Measurements from ENCODE around the gene SLC7A7. TPM values are rescaled to one million over a fixed set of nuclear protein-coding genes. Genes with fewer than 3 reads are reported as not detected.
"Not testable (repeated sequence)": the region's sequence is repeated elsewhere in the genome, so short reads cannot be mapped to it uniquely, and the experiment has no call there.

SLC7A7 gene
- total and polyA plus RNA-seq, 2 donors = 10.7 to 16.7 TPM

GRCh38 chr14:22761734-22762133 is 53.5 kb downstream of the SLC7A7 start:
- peaks cover 0 to 6% of the 10 kb centered on the region in 2 donors for H3K9me3 ChIP-seq (ENCODE audit: control insufficient read depth in 2 of 2, insufficient read depth in 1 of 2, low read length in 1 of 2)
- no peaks in the 10 kb centered on the region for H3K36me3 ChIP-seq (ENCODE audit: control insufficient read depth in 2 of 2, insufficient read depth in 2 of 2, low read length in 1 of 2)
- no peak overlapping the region for H3K4me3 ChIP-seq (ENCODE audit: low read length in 2 of 2)
- no peak overlapping the region for H3K27ac ChIP-seq (ENCODE audit: low read depth in 1 of 2, low read length in 1 of 2)
- H3K27me3 ChIP-seq (ENCODE audit: control insufficient read depth in 2 of 2, insufficient read depth in 1 of 2, low read length in 1 of 2) = no peaks in the 10 kb centered on the region
- no peak for DNase-seq (ENCODE audit: low read depth in 6 of 9, low spot score in 9 of 9)
- WGBS = 98% methylated on average over 1 of the region's 1 CpG
- peaks cover 0 to 5% of the 10 kb centered on the region in 2 donors for H3K4me1 ChIP-seq (ENCODE audit: control insufficient read depth in 2 of 2, insufficient read depth in 2 of 2, low read length in 2 of 2)

GRCh38 chr14:22757972-22758650 is 57.1 kb downstream of the SLC7A7 start:
- not testable (repeated sequence) for H3K4me1 ChIP-seq (ENCODE audit: control insufficient read depth in 2 of 2, insufficient read depth in 2 of 2, low read length in 2 of 2); H3K36me3 ChIP-seq (ENCODE audit: control insufficient read depth in 2 of 2, insufficient read depth in 2 of 2, low read length in 1 of 2); H3K27me3 ChIP-seq (ENCODE audit: control insufficient read depth in 2 of 2, insufficient read depth in 1 of 2, low read length in 1 of 2); H3K9me3 ChIP-seq (ENCODE audit: control insufficient read depth in 2 of 2, insufficient read depth in 1 of 2, low read length in 1 of 2); H3K4me3 ChIP-seq (ENCODE audit: low read length in 2 of 2); DNase-seq (ENCODE audit: low read depth in 6 of 9, low spot score in 9 of 9); H3K27ac ChIP-seq (ENCODE audit: low read depth in 1 of 2, low read length in 1 of 2)
- WGBS = 96% methylated on average over 9 of the region's 10 CpGs

- DNase-seq (ENCODE audit: low read depth in 6 of 9, low spot score in 9 of 9) = no peak
- peaks cover 3 to 4% of the 10 kb centered on the region in 2 donors for H3K4me1 ChIP-seq (ENCODE audit: control insufficient read depth in 2 of 2, insufficient read depth in 2 of 2, low read length in 2 of 2)
- WGBS = 91% methylated on average over 6 of the region's 6 CpGs
Measured at GRCh38 chr14:22753586-22753985, 61.6 kb downstream of the SLC7A7 start.

GRCh38 chr14:22752422-22752821 is 62.8 kb downstream of the SLC7A7 start:
- Histone ChIP-seq H3K27me3 (ENCODE audit: control insufficient read depth in 2 of 2, insufficient read depth in 1 of 2, low read length in 1 of 2) (no peaks in the 10 kb centered on the region), H3K4me3 (ENCODE audit: low read length in 2 of 2) (no peak overlapping the region), H3K4me1 (ENCODE audit: control insufficient read depth in 2 of 2, insufficient read depth in 2 of 2, low read length in 2 of 2) (peaks cover 3 to 4% of the 10 kb centered on the region in 2 donors), H3K27ac (ENCODE audit: low read depth in 1 of 2, low read length in 1 of 2) (no peak overlapping the region), H3K36me3 (ENCODE audit: control insufficient read depth in 2 of 2, insufficient read depth in 2 of 2, low read length in 1 of 2) (no peaks in the 10 kb centered on the region), H3K9me3 (ENCODE audit: control insufficient read depth in 2 of 2, insufficient read depth in 1 of 2, low read length in 1 of 2) (no peaks in the 10 kb centered on the region)
- DNase-seq (ENCODE audit: low read depth in 6 of 9, low spot score in 9 of 9) = no peak
- WGBS = 85% methylated on average over 8 of the region's 8 CpGs

More at GRCh38 chr14:22753586-22753985, 61.6 kb downstream of the SLC7A7 start:
- H3K4me3 ChIP-seq (ENCODE audit: low read length in 2 of 2) = no peak overlapping the region
- H3K27me3 ChIP-seq (ENCODE audit: control insufficient read depth in 2 of 2, insufficient read depth in 1 of 2, low read length in 1 of 2) = no peaks in the 10 kb centered on the region
- H3K9me3 ChIP-seq (ENCODE audit: control insufficient read depth in 2 of 2, insufficient read depth in 1 of 2, low read length in 1 of 2) = no peaks in the 10 kb centered on the region
- H3K27ac ChIP-seq (ENCODE audit: low read depth in 1 of 2, low read length in 1 of 2) = no peak overlapping the region
- no peaks in the 10 kb centered on the region for H3K36me3 ChIP-seq (ENCODE audit: control insufficient read depth in 2 of 2, insufficient read depth in 2 of 2, low read length in 1 of 2)

- no peak overlapping the region for H3K27ac ChIP-seq (ENCODE audit: low read depth in 1 of 2, low read length in 1 of 2)
Measured at GRCh38 chr14:22748631-22749068, 66.6 kb downstream of the SLC7A7 start.

GRCh38 chr14:22748206-22748605 is 67.0 kb downstream of the SLC7A7 start:
- Histone ChIP-seq H3K27ac (ENCODE audit: low read depth in 1 of 2, low read length in 1 of 2) (no peak overlapping the region), H3K4me1 (ENCODE audit: control insufficient read depth in 2 of 2, insufficient read depth in 2 of 2, low read length in 2 of 2) (peaks cover 3 to 4% of the 10 kb centered on the region in 2 donors), H3K9me3 (ENCODE audit: control insufficient read depth in 2 of 2, insufficient read depth in 1 of 2, low read length in 1 of 2) (no peaks in the 10 kb centered on the region), H3K36me3 (ENCODE audit: control insufficient read depth in 2 of 2, insufficient read depth in 2 of 2, low read length in 1 of 2) (no peaks in the 10 kb centered on the region), H3K27me3 (ENCODE audit: control insufficient read depth in 2 of 2, insufficient read depth in 1 of 2, low read length in 1 of 2) (no peaks in the 10 kb centered on the region), H3K4me3 (ENCODE audit: low read length in 2 of 2) (no peak overlapping the region)
- DNase-seq (ENCODE audit: low read depth in 6 of 9, low spot score in 9 of 9) = no peak
- 80% methylated on average over 4 of the region's 4 CpGs for WGBS

More at GRCh38 chr14:22748631-22749068, 66.6 kb downstream of the SLC7A7 start:
- Histone ChIP-seq H3K27me3 (ENCODE audit: control insufficient read depth in 2 of 2, insufficient read depth in 1 of 2, low read length in 1 of 2) (no peaks in the 10 kb centered on the region), H3K4me1 (ENCODE audit: control insufficient read depth in 2 of 2, insufficient read depth in 2 of 2, low read length in 2 of 2) (peaks cover 3 to 4% of the 10 kb centered on the region in 2 donors), H3K9me3 (ENCODE audit: control insufficient read depth in 2 of 2, insufficient read depth in 1 of 2, low read length in 1 of 2) (no peaks in the 10 kb centered on the region), H3K4me3 (ENCODE audit: low read length in 2 of 2) (no peak overlapping the region), H3K36me3 (ENCODE audit: control insufficient read depth in 2 of 2, insufficient read depth in 2 of 2, low read length in 1 of 2) (no peaks in the 10 kb centered on the region)
- WGBS = 6% methylated on average over 4 of the region's 4 CpGs
- peak in 1 of 9 donors; percentile 22 for DNase-seq (ENCODE audit: low read depth in 6 of 9, low spot score in 9 of 9)

GRCh38 chr14:22747769-22748168 is 67.5 kb downstream of the SLC7A7 start:
- WGBS = 83% methylated on average over 4 of the region's 4 CpGs
- Histone ChIP-seq H3K4me1 (ENCODE audit: control insufficient read depth in 2 of 2, insufficient read depth in 2 of 2, low read length in 2 of 2) (peaks cover 3 to 4% of the 10 kb centered on the region in 2 donors), H3K9me3 (ENCODE audit: control insufficient read depth in 2 of 2, insufficient read depth in 1 of 2, low read length in 1 of 2) (no peaks in the 10 kb centered on the region), H3K27ac (ENCODE audit: low read depth in 1 of 2, low read length in 1 of 2) (no peak overlapping the region), H3K4me3 (ENCODE audit: low read length in 2 of 2) (no peak overlapping the region), H3K27me3 (ENCODE audit: control insufficient read depth in 2 of 2, insufficient read depth in 1 of 2, low read length in 1 of 2) (no peaks in the 10 kb centered on the region), H3K36me3 (ENCODE audit: control insufficient read depth in 2 of 2, insufficient read depth in 2 of 2, low read length in 1 of 2) (no peaks in the 10 kb centered on the region)
- DNase-seq (ENCODE audit: low read depth in 6 of 9, low spot score in 9 of 9) = no peak

- Histone ChIP-seq H3K4me1 (ENCODE audit: control insufficient read depth in 2 of 2, insufficient read depth in 2 of 2, low read length in 2 of 2) (no peaks in the 10 kb centered on the region), H3K27me3 (ENCODE audit: control insufficient read depth in 2 of 2, insufficient read depth in 1 of 2, low read length in 1 of 2) (no peaks in the 10 kb centered on the region), H3K36me3 (ENCODE audit: control insufficient read depth in 2 of 2, insufficient read depth in 2 of 2, low read length in 1 of 2) (no peaks in the 10 kb centered on the region), H3K4me3 (ENCODE audit: low read length in 2 of 2) (no peak overlapping the region), H3K9me3 (ENCODE audit: control insufficient read depth in 2 of 2, insufficient read depth in 1 of 2, low read length in 1 of 2) (no peaks in the 10 kb centered on the region), H3K27ac (ENCODE audit: low read depth in 1 of 2, low read length in 1 of 2) (no peak overlapping the region)
- WGBS = 84% methylated on average over 3 of the region's 3 CpGs
- DNase-seq (ENCODE audit: low read depth in 6 of 9, low spot score in 9 of 9) = no peak
Measured at GRCh38 chr14:22740020-22740419, 75.2 kb downstream of the SLC7A7 start.

- H3K27me3 ChIP-seq (ENCODE audit: control insufficient read depth in 2 of 2, insufficient read depth in 1 of 2, low read length in 1 of 2) = no peaks in the 10 kb centered on the region
- no peaks in the 10 kb centered on the region for H3K4me1 ChIP-seq (ENCODE audit: control insufficient read depth in 2 of 2, insufficient read depth in 2 of 2, low read length in 2 of 2)
- H3K36me3 ChIP-seq (ENCODE audit: control insufficient read depth in 2 of 2, insufficient read depth in 2 of 2, low read length in 1 of 2) = no peaks in the 10 kb centered on the region
- no peak overlapping the region for H3K27ac ChIP-seq (ENCODE audit: low read depth in 1 of 2, low read length in 1 of 2)
- 53% methylated on average over 1 of the region's 1 CpG for WGBS
- DNase-seq (ENCODE audit: low read depth in 6 of 9, low spot score in 9 of 9) = no peak
- no peak overlapping the region for H3K4me3 ChIP-seq (ENCODE audit: low read length in 2 of 2)
- H3K9me3 ChIP-seq (ENCODE audit: control insufficient read depth in 2 of 2, insufficient read depth in 1 of 2, low read length in 1 of 2) = no peaks in the 10 kb centered on the region
Measured at GRCh38 chr14:22739423-22739822, 75.8 kb downstream of the SLC7A7 start.
